NOMO-1 (cell line): ENCODE results near the gene GFER.
"Not testable (repeated sequence)": the region's sequence is repeated elsewhere in the genome, so short reads cannot be mapped to it uniquely, and the experiment has no call there.

Experiments used
- DNase-seq, 2 experiments: peaks; one replicate each; lab custom pipeline; 2025; ENCODE audit not compliant: unreplicated experiment in 2 of 2; lab: John Stamatoyannopoulos, UW

GFER gene

DNA sequence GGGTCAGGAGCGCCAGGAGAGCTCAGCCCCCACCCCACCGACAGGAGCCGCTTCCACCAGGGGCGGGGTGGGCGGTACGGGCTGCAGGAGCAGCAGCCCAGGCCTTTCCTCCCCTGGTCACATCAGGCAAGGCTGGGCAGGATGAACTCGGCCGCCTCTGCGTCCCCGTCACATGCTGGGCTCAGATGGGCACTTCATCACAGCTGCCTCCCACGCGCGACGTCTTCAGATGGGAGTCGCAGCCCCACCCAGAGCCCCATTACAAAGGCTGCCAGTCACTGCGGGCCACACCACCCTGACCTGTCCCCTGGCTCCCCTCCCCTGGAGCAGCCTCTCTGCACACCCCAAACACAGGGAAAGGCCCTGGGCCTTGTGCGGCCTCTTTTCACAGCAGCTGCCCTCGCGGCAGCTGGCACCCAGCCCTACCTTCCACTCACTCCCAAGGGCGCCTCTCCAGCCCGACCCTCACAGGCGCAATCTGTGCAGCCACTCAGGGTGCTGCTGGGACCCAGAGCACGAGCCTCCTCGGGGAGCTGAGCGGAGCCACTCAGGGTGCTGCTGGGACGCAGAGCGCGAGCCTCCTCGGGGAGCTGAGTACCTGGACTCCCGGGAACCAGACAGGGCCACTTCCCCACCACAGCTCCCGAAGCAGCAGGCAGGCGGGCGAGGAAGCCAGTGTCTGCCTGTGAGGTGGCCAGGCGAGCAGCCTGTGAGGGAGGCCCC is 21.0 kb downstream of the GFER start:
- no peak for DNase-seq

DNA sequence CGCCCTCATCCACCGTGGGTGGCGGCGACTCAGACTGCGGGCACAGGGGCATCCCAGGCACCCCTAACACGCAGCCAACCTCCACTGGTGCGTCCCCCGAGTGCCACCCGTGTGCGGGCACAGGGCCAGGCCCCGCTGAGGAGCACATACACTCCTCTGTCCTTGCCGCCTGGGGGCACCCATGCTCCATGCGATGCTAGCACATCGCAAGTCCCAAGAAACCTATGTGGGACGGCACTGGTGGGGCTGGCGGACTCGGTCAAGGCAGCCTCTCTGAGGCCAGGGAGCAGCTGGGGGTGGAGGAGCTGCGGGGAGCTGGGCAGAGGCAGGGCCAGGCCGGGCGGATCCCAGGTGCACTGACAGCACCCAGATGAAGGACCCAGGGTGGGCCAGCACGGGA is 21.7 kb downstream of the GFER start:
- DNase-seq = no peak

DNA sequence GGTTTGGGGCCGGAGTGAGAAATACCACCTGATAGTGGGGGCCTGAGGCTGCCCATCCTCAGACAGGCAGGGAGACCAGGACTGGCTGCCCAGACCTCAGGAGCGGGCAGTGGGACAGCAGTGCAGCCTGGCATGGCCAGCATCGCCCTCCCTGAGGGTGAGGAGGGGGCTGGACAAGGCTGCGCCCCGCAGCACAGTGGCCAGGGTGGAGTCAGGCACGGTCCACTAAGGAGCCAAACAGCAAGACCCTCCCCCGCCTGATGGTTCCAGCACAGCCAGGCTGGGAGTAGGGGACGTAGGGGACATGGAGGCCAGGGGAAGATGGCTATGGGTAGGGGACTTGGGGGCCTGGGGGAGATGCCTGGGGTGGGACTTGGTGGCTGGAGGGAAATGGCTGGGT is 22.3 kb downstream of the GFER start:
- DNase-seq = no peak

DNA sequence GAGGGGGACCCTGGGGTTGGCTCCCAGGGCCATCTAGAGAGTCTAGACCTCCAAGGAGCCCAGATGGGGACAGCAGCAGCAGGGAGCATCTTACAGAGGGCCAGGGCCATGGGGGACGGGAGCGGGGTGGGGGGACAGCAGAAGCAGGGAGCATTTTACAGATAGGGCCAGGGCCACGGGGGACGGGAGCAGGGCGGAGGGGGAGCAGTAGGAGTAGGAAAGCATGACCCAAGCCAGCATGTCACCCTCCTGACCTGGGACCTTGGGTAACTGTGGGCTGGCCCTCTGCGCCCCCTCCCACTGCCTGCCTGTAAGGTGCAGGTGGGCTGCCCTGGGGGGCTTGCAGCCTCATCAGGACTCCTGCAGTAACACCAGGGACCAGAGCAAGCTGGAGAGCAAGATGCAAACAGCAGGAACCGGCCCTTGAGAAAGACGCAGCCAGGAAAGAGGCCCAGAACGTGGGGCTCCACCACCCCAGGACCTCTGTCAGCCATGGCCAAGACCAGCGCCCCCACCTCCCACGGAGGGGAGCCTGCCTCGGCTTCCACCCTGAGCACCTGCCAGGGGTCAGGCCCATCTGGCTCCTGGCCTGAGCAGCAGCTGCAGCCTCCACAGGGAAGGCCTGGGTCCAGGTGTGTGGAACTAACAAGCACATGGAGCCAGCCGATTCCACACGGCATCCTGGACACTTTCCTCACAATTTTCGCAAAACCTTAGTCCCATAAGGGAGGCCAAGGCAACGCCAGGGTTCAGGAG is 23.3 kb downstream of the GFER start:
- no peak for DNase-seq

DNA sequence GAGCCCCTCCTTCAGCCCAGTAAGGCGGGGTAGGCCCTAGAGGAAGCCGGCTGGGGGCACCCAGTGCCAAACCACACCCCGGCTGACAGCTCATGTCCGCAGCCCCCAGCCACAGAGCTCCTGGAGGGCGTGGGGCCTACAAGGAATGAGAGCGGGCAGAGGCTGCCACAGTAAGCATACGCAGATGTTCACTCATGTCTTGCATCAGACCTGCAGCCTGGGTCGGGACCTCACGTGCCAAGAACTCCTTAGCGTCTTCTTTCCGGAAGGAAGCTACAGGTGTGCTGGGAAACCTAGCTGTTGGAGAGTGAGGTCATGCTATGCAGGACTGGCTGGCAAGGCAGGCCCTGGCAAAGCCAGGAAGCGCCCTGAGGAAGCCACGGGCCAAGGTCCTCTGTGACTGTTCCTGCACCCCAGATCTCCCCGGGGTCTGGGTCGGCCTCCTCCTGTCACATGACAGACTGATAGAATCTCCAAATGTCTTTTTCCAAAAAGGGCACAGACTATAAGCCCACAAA is 24.1 kb downstream of the GFER start:
- peak; percentile 16 to 27 for DNase-seq

DNA sequence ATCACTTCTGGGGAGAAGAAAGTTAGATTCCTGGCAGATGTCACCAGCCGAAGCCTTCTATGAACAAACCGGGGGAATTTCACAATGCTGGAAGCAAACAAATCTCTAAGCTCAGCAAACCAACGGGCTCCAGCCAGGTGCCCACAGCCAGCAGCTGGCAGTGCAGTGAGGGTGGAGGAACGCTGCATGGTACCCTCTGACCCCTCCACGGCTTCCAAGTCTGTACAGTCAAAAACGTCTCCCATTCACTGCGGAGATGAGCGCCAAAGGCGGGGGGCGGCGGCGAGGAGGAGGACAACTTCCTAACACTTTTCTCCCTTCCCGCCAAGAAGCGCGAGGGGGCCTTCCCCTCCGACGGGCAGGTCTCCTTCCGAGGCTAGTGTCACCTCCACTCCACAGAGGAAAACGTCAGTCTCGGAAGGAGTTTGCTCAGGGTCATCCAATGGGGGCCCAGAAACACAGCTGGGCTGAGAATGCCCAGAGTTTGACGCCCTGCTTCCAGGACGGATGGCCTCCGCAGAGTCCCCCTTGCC is 24.7 kb downstream of the GFER start:
- peak; percentile 24 to 41 for DNase-seq

DNA sequence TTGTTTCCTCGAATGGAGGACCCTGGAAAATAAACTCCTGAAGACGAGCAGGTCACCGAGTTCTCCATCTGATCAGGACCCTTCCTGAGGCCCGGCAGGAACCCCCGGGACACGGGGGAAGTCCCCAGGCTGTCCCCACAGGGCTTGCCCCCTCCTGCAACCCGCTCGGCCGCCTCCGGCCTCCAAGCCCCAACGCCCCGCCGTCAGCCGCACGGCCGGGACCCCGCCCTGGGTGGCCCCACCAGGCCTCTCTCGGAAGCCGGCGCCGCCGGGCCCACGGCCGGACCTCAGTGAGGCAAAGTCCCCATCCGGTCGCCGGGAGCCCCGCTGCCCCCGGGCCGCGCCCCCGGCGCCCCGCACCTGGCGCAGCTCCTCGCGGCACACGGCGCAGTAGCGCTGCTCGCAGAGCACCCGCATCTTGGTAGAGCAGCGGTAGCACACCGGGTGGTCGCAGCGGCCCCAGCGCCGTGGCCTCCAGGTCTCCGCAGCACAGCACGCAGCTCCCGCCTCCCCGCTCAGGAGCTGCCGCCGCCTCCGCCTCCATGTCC is 25.2 kb downstream of the GFER start:
- no peak for DNase-seq

DNA sequence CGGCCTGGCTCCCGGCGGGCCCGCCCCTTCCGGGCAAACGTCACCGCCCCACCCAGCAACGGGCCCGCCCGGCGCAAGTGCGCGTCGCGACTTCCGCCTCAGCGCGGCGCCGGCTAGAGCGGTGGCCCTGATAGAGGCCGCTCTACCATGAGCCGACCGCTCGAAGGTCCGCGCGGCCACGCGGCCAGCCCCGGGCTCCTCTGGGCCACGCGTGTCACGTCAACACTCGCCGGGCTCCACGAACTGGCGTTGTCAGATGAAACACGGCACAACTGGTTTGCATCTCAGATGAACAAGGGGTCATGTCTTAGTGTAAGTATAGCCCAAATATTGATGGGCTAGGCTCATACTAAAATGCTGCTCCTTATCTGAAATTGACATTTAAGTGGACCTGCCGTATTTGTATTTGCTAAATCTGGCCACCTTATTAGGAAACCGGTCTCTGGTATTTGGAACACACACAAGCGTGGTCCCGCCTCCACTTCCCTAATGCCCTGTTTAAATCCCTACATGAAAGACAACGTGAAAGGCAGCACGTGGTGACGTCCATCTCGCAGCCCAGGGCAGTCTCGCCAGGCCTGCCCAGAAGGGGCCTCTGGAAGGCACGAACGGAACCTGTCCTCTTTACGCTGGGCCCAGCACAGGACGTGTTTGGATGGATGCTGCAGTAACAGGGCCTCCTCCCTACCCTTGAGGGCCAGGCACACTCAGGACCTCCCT is 26.0 kb downstream of the GFER start, which contains the start of gene ZNF598:
Gene ZNF598, minus strand, starts transcription at position 31 of the 720 bp plus-strand sequence.
- DNase-seq = peak; percentile 65 to 80

GRCh38 chr16:2011726-2012125 is 27.7 kb downstream of the GFER start:
- DNase-seq = not testable (repeated sequence)

- DNase-seq = no peak
Measured at GRCh38 chr16:2013527-2013926, 29.5 kb downstream of the GFER start.

GRCh38 chr16:2015117-2015946 is 31.3 kb downstream of the GFER start:
- peak; percentile 93 for DNase-seq

DNA sequence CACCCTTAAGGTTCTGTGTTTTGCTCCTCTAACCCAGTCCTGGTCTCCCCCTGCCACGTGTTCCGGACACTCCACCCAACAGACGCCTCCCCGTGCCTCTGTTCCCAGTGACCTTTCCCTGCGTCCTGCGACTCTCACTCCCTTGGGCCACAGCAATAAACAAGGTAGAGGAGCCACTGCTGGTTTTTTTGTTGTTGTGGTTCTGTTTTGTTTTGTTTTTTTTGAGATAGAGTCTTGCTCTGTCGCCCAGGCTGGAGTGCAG is 31.9 kb downstream of the GFER start:
- no peak for DNase-seq

DNA sequence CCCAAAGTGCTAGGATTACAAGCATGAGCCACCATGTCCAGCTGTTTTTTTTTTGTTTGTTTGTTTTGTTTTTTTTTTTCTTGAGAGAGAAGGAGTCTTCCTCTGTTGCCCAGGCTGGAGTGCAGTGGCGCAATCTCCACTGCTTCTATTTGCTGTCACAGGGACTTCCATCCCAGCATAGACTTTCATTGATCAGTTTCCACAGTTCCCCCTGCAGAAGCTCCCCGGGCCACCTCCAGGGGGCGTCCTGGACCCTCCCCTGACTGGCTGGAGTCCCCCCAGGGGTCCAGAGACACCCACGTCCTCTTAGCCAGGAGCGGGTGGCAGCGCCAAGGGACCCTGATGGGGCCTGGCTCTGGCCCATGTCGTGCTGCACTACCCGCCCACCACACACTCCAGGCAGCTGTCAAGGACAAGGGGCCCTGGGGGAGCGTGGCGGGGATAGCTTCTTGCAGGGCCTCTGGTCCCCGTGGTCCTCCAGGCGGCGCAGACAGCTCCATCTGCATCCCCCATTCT is 32.5 kb downstream of the GFER start:
- DNase-seq = no peak

DNA sequence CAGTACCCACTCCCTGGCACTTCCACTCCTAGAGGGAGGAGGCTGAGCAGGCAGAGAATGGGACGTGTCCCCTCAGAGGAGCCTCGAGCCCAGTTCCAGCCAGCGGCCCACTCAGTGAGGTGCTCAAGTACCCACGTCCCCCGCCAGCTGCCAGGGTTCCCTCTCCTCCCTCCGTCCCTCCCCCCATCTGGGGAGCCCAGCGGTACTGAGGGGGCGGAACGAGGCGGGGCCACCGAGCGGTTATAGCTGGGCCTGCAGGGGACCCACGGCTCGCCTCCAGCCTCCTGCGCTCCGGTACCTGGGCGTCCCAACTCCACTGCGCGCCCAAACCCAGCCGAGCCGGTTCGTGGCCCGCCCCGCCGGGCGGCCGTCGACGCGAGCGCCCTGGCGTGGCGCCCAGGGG is 35.5 kb downstream of the GFER start, which contains the start of gene NPW:
Gene NPW, plus strand, starts transcription at position 268 of the 403 bp plus-strand sequence.
- DNase-seq = no peak

DNA sequence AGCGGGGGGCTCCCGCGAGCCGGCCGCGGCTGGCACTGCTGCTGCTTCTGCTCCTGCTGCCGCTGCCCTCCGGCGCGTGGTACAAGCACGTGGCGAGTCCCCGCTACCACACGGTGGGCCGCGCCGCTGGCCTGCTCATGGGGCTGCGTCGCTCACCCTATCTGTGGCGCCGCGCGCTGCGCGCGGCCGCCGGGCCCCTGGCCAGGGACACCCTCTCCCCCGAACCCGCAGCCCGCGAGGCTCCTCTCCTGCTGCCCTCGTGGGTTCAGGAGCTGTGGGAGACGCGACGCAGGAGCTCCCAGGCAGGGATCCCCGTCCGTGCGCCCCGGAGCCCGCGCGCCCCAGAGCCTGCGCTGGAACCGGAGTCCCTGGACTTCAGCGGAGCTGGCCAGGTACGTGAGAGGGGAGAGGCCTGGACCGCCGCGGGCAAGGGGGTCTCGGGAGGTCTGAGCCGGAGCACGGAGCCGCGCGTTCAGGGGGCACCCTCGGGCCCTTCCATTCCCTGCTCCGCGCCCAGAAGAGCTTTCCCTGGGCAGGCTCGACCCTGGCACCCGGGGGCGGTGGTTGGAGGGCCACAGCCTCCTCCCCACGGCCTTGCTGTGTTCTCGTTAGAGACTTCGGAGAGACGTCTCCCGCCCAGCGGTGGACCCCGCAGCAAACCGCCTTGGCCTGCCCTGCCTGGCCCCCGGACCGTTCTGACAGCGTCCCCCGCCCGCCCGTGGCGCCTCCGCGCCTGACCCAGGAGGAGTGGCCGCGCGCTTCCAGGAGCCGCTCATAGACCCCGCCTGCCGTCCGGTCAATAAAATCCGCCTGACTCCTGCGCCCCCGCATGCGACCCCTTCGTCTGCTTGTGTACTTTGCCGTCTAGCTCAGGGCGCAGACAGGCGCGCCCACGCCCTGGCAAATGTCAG is 36.2 kb downstream of the GFER start:
- DNase-seq = no peak

GRCh38 chr16:2022723-2023091 is 38.7 kb downstream of the GFER start:
- no peak for DNase-seq

DNA sequence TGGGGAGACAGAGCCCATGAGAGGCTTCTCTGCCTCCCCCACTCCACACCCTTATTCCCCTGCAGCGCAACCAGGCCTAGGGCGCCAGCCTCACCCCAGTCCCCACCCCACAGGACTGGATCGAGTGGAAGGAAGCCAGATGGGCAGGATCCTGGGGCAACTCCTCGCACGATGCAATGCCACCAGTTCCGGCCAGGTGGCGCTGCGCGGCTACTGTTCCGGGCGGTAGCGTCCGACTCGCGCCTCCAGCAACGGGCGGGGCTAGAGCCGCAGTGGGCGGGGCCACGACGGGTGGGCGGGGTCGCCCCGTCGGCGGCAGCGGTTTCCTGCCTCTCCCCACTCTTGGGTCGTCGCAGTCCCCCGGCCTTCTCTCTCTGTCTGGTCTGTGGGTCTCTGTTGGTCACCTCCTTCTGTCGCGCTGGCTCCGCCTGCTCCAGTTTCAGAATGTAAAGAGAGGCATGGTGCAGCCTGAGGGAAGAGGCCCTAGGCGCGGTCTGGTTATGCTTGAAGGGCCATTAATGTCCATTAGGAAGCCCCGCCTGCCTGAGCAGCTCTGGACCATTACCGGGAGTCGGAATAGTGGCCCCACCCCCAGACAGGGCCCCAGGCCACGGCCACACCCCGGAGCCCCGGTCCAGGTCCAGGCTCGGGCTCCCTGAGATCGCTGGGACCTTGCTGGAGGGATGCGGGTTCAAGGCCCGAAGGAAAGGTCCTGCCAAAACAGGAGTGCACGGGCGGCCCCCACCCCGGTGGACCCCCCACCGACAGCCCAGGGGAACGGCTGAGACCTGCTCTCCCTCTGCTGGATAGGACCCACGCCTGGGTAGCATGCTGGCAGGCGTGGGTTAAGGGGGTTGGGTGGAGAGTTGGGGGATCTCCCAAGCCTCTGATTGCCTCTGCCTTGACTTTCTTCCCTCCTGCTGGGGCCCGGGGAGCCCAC is 39.4 kb downstream of the GFER start:
- peak; percentile 76 to 81 for DNase-seq

GRCh38 chr16:2024032-2024420 is 40.0 kb downstream of the GFER start:
- no peak for DNase-seq
